ENCODE measurements around the gene AJUBA.
"Not testable (repeated sequence)": the region's sequence is repeated elsewhere in the genome, so short reads cannot be mapped to it uniquely, and the experiment has no call there.

The AJUBA gene

GRCh38 chr14:23006188-23006534, 23.8 kb upstream of the AJUBA start:
- H3K4me3 ChIP-seq (ENCODE audit: low read length): peak overlapping the region; percentile 78
- no peak for TF ChIP-seq CTCF (conservative IDR thresholded peaks at IDR 0.05; ENCODE audit: low read depth, low read length)
- DNase-seq (ENCODE audit: low read depth): no peak

GRCh38 chr14:23005451-23006187, 23.3 kb upstream of the AJUBA start:
- DNase-seq (ENCODE audit: low read depth): no peak
- no peak overlapping the region for H3K4me3 ChIP-seq (ENCODE audit: low read length)
- no peak for TF ChIP-seq CTCF (conservative IDR thresholded peaks at IDR 0.05; ENCODE audit: low read depth, low read length)

- DNase-seq (ENCODE audit: low read depth); H3K4me3 ChIP-seq (ENCODE audit: low read length): not testable (repeated sequence)
These were observed 21.9 kb upstream of the AJUBA start for GRCh38 chr14:23004274-23004673.

GRCh38 chr14:23002592-23002991, 20.2 kb upstream of the AJUBA start:
- no peak for TF ChIP-seq CTCF (conservative IDR thresholded peaks at IDR 0.05; ENCODE audit: low read depth, low read length)
- no peak overlapping the region for H3K4me3 ChIP-seq (ENCODE audit: low read length)
- DNase-seq (ENCODE audit: low read depth): no peak

- TF ChIP-seq CTCF (conservative IDR thresholded peaks at IDR 0.05; ENCODE audit: low read depth, low read length): no peak
- DNase-seq (ENCODE audit: low read depth): no peak
- no peak overlapping the region for H3K4me3 ChIP-seq (ENCODE audit: low read length)
These were observed 18.5 kb upstream of the AJUBA start for GRCh38 chr14:23000860-23001259.

- TF ChIP-seq CTCF (conservative IDR thresholded peaks at IDR 0.05; ENCODE audit: low read depth, low read length): no peak
- no peak for DNase-seq (ENCODE audit: low read depth)
- no peak overlapping the region for H3K4me3 ChIP-seq (ENCODE audit: low read length)
These were observed 16.1 kb upstream of the AJUBA start for GRCh38 chr14:22998329-22999012.

- DNase-seq (ENCODE audit: low read depth): no peak
- no peak overlapping the region for H3K4me3 ChIP-seq (ENCODE audit: low read length)
- no peak for TF ChIP-seq CTCF (conservative IDR thresholded peaks at IDR 0.05; ENCODE audit: low read depth, low read length)
These were observed 15.4 kb upstream of the AJUBA start for GRCh38 chr14:22997676-22998323.
